IPS-15b (cell line): ENCODE measurements around the gene IKZF4.
"Not testable (repeated sequence)": the region's sequence is repeated elsewhere in the genome, so short reads cannot be mapped to it uniquely, and the experiment has no call there.

Experiments used
- H3K27me3 ChIP-seq: one replicate; pipeline ENCODE4 v1.6.1; 2013; ENCODE audit warnings: low read length; ENCODE audit not compliant: control insufficient read depth, insufficient read depth
- H3K36me3 ChIP-seq: one replicate; pipeline ENCODE4 v1.6.1; 2013; ENCODE audit warnings: low read length; ENCODE audit not compliant: control insufficient read depth, insufficient read depth
- H3K4me1 ChIP-seq: one replicate; pipeline ENCODE4 v1.6.1; 2013; ENCODE audit warnings: mild to moderate bottlenecking, low read length; ENCODE audit not compliant: control insufficient read depth, insufficient read depth
- H3K4me3 ChIP-seq: one replicate; pipeline ENCODE4 v1.5.1; 2013; ENCODE audit warnings: low read depth, low read length
- H3K9ac ChIP-seq: one replicate; pipeline ENCODE4 v1.6.1; 2013; ENCODE audit warnings: low read depth, mild to moderate bottlenecking, low read length
- H3K9me3 ChIP-seq: one replicate; pipeline ENCODE4 v1.6.1; 2013; ENCODE audit warnings: mild to moderate bottlenecking, low read length; ENCODE audit not compliant: control insufficient read depth, insufficient read depth

IKZF4 gene

DNA sequence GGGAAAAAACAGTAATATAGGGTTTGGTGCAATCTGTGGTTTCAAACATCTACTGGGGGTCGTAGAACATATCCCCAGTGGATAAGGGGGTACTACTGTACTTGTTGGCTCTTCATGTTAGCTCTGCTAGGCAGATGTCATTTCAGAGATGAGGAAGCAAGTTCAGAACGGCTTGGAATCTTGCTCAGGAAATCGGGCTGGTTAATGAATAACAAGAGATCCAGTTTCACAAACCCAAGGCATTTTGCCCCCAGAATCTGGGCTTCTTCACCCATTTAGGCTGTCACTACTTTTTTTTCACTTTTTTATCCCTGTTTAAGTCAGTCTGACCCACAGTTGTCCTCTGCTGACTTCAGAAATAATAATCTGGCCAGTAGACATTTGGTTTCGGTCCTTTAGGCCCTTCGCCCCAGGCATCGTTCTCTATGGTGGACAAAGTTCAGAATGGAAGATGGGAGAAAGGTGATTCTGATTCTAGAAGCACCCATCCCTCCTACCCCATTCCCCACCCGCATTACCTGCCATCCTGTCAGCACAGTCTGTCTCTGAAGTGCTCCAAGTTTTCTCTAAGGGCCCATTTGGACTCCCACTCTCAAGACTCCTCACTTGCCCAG lies 19.2 kb upstream of the IKZF4 start:
- Histone ChIP-seq H3K4me1 (no peaks in the 10 kb centered on the region), H3K9ac (no peak overlapping the region)

GRCh38 chr12:56003376-56003775 lies 17.5 kb upstream of the IKZF4 start:
- H3K4me1 ChIP-seq, H3K9ac ChIP-seq, H3K27me3 ChIP-seq, H3K9me3 ChIP-seq, H3K4me3 ChIP-seq: not testable (repeated sequence)
- peaks cover 14% of the 10 kb centered on the region for H3K36me3 ChIP-seq

More for the DNA sequence above, 19.2 kb upstream of the IKZF4 start:
- no peak overlapping the region for H3K4me3 ChIP-seq
- H3K27me3 ChIP-seq: no peaks in the 10 kb centered on the region
- no peaks in the 10 kb centered on the region for H3K9me3 ChIP-seq
- peaks cover 14% of the 10 kb centered on the region for H3K36me3 ChIP-seq

DNA sequence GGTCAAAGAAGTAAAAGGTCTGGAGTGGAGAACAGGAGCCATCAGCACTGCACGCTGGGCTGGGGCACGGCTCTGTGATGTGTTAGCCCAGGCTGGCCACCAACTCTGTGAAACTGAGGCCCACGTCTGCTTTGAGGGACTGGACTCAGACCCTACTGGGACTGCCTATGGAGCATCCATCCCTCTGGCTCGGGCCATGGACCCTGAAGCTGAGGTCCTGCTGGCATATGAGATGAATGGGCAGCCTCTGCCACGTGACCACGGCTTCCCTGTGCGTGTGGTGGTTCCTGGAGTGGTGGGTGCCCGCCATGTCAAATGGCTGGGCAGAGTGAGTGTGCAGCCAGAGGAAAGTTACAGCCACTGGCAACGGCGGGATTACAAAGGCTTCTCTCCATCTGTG lies 16.6 kb upstream of the IKZF4 start:
- H3K36me3 ChIP-seq: peaks cover 14% of the 10 kb centered on the region
- no peak overlapping the region for H3K4me3 ChIP-seq
- no peak overlapping the region for H3K9ac ChIP-seq
- no peaks in the 10 kb centered on the region for H3K9me3 ChIP-seq
- H3K4me1 ChIP-seq: no peaks in the 10 kb centered on the region
- no peaks in the 10 kb centered on the region for H3K27me3 ChIP-seq

GRCh38 chr12:56007564-56008559 lies 13.0 kb upstream of the IKZF4 start:
- Histone ChIP-seq H3K4me3 (peak overlapping the region; percentile 90), H3K9ac (peak overlapping the region; percentile 71), H3K4me1 (no peaks in the 10 kb centered on the region), H3K36me3 (peaks cover 14% of the 10 kb centered on the region), H3K9me3 (no peaks in the 10 kb centered on the region), H3K27me3 (no peaks in the 10 kb centered on the region)

- H3K4me3 ChIP-seq: no peak overlapping the region
- no peaks in the 10 kb centered on the region for H3K36me3 ChIP-seq
- H3K27me3 ChIP-seq: no peaks in the 10 kb centered on the region
- no peak overlapping the region for H3K9ac ChIP-seq
- H3K4me1 ChIP-seq: no peaks in the 10 kb centered on the region
- no peaks in the 10 kb centered on the region for H3K9me3 ChIP-seq
Measured at GRCh38 chr12:56010111-56010570, 10.7 kb upstream of the IKZF4 start.

DNA sequence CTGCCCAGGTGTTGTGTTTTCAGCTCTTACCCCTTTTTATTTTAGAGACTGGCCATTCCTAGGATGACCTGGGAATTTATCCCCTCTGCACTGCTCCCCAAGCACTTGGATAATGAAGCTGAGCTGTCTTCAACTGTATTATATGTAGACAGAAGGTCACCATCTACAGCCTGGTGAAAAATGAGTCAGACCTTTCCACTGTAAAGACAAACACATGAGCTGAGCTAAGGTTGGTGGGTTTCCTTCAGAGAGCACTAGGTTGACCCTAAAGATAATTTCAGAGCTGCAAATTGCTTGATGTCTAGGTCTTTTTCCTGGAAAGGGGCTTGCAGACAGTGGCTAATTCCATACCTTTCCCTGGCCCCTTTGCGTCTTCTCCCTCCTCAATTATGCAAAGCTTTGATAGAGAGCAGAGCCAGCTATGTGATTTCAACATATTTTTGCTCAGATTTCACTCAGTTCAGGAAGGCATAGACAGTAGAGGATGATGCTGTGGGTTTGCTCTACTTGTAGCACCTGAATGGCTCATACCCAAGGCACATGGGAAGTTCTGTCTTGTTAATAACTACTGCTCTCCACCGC lies 9.2 kb upstream of the IKZF4 start:
- no peaks in the 10 kb centered on the region for H3K4me1 ChIP-seq
- no peaks in the 10 kb centered on the region for H3K27me3 ChIP-seq
- H3K36me3 ChIP-seq: no peaks in the 10 kb centered on the region
- H3K4me3 ChIP-seq: no peak overlapping the region
- H3K9me3 ChIP-seq: no peaks in the 10 kb centered on the region
- H3K9ac ChIP-seq: no peak overlapping the region

DNA sequence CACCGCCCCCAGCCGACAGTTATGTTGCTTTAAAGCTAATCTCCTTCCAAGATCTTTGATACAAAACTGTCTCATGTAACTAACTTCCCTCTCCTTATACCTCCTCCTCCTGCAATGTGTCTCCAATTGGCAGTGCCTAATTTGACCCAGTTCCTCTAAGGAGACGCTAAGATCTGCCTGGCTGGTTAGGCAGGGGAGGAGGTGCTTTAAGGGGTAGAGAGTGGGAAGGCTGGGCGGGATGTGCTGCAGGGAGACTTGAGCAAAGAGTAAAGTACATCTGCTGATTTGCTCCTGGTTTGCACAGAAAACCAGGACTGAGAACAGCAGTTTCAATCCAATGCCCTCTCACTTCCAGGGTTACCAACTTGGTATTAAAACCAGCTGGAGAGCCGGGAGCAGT lies 7.4 kb upstream of the IKZF4 start:
- Histone ChIP-seq H3K4me1 (no peaks in the 10 kb centered on the region), H3K27me3 (no peaks in the 10 kb centered on the region), H3K9me3 (no peaks in the 10 kb centered on the region), H3K36me3 (no peaks in the 10 kb centered on the region), H3K4me3 (no peak overlapping the region), H3K9ac (no peak overlapping the region)

- no peak overlapping the region for H3K9ac ChIP-seq
- H3K4me1 ChIP-seq: no peaks in the 10 kb centered on the region
- no peak overlapping the region for H3K4me3 ChIP-seq
- no peaks in the 10 kb centered on the region for H3K36me3 ChIP-seq
- no peaks in the 10 kb centered on the region for H3K9me3 ChIP-seq
- no peaks in the 10 kb centered on the region for H3K27me3 ChIP-seq
Measured at GRCh38 chr12:56014205-56014604, 6.6 kb upstream of the IKZF4 start.

DNA sequence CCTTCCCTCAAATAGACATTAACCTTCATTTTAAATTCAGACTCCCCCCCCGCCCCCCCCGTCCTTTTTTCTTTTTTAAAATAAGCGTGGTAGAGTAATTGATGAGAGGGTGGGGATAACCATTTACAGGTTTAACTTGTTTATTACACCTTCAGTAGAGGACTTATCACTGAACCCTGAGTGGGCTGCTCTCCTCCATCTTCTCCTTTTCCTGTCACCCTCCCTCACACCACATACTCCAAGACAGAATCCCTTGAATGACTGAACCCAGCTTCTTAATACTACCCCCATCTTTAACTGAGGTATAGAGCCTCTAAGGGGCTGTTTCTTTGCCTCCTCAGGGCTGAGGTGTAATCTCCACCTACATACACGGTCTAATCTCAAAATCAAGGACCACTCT lies 3.7 kb upstream of the IKZF4 start:
- H3K27me3 ChIP-seq: no peaks in the 10 kb centered on the region
- H3K36me3 ChIP-seq: no peaks in the 10 kb centered on the region
- no peak overlapping the region for H3K4me3 ChIP-seq
- H3K9me3 ChIP-seq: no peaks in the 10 kb centered on the region
- no peak overlapping the region for H3K9ac ChIP-seq
- H3K4me1 ChIP-seq: peaks cover 15% of the 10 kb centered on the region

- H3K4me1 ChIP-seq: peaks cover 16% of the 10 kb centered on the region
- H3K4me3 ChIP-seq: no peak overlapping the region
- no peaks in the 10 kb centered on the region for H3K27me3 ChIP-seq
- H3K9ac ChIP-seq: no peak overlapping the region
- no peaks in the 10 kb centered on the region for H3K9me3 ChIP-seq
- no peaks in the 10 kb centered on the region for H3K36me3 ChIP-seq
Measured at GRCh38 chr12:56018356-56018755, 2.5 kb upstream of the IKZF4 start.

DNA sequence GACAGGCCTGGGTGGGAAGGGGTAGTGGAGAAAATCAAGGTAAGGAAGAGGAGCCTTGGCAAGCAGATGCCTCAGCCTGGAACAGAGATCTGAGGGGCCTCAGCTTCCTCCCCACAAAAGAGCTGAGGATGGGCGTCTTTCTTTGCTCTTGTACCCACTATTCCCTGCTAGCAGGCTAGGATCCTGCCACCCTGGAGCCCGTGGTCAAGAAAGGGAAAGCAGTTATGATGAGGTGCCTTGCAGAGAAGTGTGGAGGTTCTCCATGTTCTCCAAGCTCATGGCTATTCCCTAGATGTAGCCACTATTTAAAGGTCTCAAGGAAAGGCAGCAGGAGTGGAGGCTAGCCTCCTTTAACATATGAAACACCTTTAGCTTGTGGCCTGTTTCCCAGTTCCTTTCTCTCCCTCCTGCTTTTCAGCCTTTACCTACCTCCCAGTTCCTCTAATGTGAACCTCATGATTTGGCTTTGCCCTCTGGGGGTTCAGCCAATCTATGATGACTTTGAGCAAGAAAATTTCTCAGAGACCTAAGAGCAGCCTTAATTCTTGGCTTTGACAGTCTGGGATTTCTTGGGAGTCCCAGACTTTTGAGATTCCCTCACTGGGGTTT lies 1.1 kb downstream of the IKZF4 start:
- H3K4me1 ChIP-seq: peaks cover 16% of the 10 kb centered on the region
- H3K9ac ChIP-seq: no peak overlapping the region
- no peaks in the 10 kb centered on the region for H3K27me3 ChIP-seq
- H3K9me3 ChIP-seq: no peaks in the 10 kb centered on the region
- H3K4me3 ChIP-seq: peak overlapping the region; percentile 72
- peaks cover 9% of the 10 kb centered on the region for H3K36me3 ChIP-seq
